Right lung (tissue), 5 donors: ENCODE data around the gene DHX35. TPM values are rescaled to one million over a fixed set of nuclear protein-coding genes. Genes with fewer than 3 reads are reported as not detected.
A peak's percentile ranks its signal among the peaks of the same experiment; 100 is the strongest.

Source experiments
- DNase-seq, 2 donors: peaks; one replicate each; pipeline ENCODE4 v3.0.0-alpha.2; 2013
- polyA plus RNA-seq, 5 donors: library from polyadenylated mRNA; unstranded; fragments of 120-200 nt; gene quantifications; one replicate each; pipeline versions ENCODE4 v1.2.1 to v1.2.3, GENCODE V29; 2013; ENCODE audit warnings: inconsistent platforms in 1 of 5, low replicate concordance in 1 of 5; ENCODE audit not compliant: insufficient read length in 5 of 5, insufficient read depth in 1 of 5

Gene DHX35
- polyA plus RNA-seq, 5 donors = 15.5 to 17.6 (median 16.6) TPM

GRCh38 chr20:39052676-39053075 is 90.5 kb downstream of the DHX35 start:
- DNase-seq = no peak

GRCh38 chr20:39057143-39057542 is 95.0 kb downstream of the DHX35 start:
- no peak for DNase-seq

GRCh38 chr20:39057911-39058310 is 95.8 kb downstream of the DHX35 start:
- no peak for DNase-seq

GRCh38 chr20:39059036-39059435 is 96.9 kb downstream of the DHX35 start:
- no peak for DNase-seq

GRCh38 chr20:39066471-39067242 is 104.5 kb downstream of the DHX35 start:
- no peak for DNase-seq

- DNase-seq = no peak
These were observed 105.5 kb downstream of the DHX35 start for GRCh38 chr20:39067526-39068216.

- DNase-seq = no peak
These were observed 107.8 kb downstream of the DHX35 start for GRCh38 chr20:39069976-39070375.

GRCh38 chr20:39070484-39071231 is 108.5 kb downstream of the DHX35 start:
- DNase-seq = no peak

- DNase-seq = no peak
These were observed 110.0 kb downstream of the DHX35 start for GRCh38 chr20:39072132-39072531.

- no peak for DNase-seq
These were observed 110.5 kb downstream of the DHX35 start for GRCh38 chr20:39072653-39073052.

GRCh38 chr20:39075731-39076130 is 113.6 kb downstream of the DHX35 start:
- no peak for DNase-seq

GRCh38 chr20:39076958-39077357 is 114.8 kb downstream of the DHX35 start:
- DNase-seq = no peak

- no peak for DNase-seq
These were observed 118.2 kb downstream of the DHX35 start for GRCh38 chr20:39080326-39080725.

- peak; percentile 42 to 66 for DNase-seq
These were observed 119.1 kb downstream of the DHX35 start for GRCh38 chr20:39081255-39081654.

- no peak for DNase-seq
These were observed 120.7 kb downstream of the DHX35 start for GRCh38 chr20:39082622-39083398.

- no peak for DNase-seq
These were observed 121.6 kb downstream of the DHX35 start for GRCh38 chr20:39083761-39084160.

- no peak for DNase-seq
These were observed 126.9 kb downstream of the DHX35 start for GRCh38 chr20:39089029-39089428.
